Subcutaneous adipose tissue (tissue), 4 donors: Measurements from ENCODE around the gene CCDC142. TPM values are rescaled to one million over a fixed set of nuclear protein-coding genes. Genes with fewer than 3 reads are reported as not detected.

Experiments used
- total RNA-seq, 4 donors: library from RNA; depleted of rRNA; stranded (reverse); fragments of >200 nt; gene quantifications; one replicate each; pipeline ENCODE4 v1.1.0, GENCODE V29; 2016
- TF ChIP-seq, protein P1 (sequence below): fragments of 450-650 bp; IDR thresholded peaks from one replicate; pipeline ENCODE4 v1.5.1; 2016; ENCODE audit warnings: low read depth, mild to moderate bottlenecking, control low read depth, antibody characterized with exemption, moderate library complexity

Gene CCDC142
- total RNA-seq, 4 donors from 2014 or later, result 10.4 to 30.0 (median 16.8) TPM

DNA sequence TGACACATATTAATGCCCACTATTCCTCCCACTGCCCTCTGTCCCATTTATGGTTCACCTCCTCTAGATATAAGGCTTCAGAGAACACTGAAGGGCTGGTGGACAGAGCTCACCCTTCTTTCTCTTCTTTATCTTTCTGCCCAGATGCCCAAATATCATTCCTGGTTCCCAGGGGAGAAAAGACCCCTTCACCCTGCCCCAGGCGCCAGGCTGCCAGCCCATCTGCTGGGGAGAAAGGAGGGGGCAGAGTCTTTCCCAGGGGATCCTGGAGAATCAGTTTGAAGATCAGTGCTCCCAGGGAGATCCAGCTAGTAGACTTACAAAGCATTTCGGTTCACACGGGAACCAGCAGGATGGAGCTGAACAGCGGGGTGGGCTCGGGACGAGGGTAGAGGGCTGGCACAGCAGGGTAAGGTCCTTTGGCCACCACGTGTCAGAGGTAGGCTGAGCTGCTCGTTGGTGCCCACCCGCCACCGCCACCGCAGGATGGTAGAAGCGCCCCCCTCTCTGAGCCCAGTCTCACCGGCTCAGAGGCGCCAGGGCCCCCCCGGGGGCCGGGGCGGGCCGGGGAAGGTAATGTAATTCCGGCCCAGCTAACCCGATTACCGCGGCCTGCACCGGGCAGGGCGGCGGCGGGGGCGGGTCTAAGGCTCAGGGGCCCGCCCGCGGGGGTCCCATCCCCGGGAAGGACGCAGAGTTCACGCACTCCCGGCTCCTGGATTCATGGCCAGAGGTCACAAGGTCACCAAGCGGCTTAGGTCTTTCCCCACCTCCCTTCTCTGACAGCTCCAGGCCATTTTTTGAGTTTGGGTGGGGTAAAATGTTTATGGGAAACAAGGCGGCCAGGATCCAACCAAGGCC lies 30.2 kb upstream of the CCDC142 start:
- TF ChIP-seq, protein P1, sequence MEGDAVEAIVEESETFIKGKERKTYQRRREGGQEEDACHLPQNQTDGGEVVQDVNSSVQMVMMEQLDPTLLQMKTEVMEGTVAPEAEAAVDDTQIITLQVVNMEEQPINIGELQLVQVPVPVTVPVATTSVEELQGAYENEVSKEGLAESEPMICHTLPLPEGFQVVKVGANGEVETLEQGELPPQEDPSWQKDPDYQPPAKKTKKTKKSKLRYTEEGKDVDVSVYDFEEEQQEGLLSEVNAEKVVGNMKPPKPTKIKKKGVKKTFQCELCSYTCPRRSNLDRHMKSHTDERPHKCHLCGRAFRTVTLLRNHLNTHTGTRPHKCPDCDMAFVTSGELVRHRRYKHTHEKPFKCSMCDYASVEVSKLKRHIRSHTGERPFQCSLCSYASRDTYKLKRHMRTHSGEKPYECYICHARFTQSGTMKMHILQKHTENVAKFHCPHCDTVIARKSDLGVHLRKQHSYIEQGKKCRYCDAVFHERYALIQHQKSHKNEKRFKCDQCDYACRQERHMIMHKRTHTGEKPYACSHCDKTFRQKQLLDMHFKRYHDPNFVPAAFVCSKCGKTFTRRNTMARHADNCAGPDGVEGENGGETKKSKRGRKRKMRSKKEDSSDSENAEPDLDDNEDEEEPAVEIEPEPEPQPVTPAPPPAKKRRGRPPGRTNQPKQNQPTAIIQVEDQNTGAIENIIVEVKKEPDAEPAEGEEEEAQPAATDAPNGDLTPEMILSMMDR, result no peak

DNA sequence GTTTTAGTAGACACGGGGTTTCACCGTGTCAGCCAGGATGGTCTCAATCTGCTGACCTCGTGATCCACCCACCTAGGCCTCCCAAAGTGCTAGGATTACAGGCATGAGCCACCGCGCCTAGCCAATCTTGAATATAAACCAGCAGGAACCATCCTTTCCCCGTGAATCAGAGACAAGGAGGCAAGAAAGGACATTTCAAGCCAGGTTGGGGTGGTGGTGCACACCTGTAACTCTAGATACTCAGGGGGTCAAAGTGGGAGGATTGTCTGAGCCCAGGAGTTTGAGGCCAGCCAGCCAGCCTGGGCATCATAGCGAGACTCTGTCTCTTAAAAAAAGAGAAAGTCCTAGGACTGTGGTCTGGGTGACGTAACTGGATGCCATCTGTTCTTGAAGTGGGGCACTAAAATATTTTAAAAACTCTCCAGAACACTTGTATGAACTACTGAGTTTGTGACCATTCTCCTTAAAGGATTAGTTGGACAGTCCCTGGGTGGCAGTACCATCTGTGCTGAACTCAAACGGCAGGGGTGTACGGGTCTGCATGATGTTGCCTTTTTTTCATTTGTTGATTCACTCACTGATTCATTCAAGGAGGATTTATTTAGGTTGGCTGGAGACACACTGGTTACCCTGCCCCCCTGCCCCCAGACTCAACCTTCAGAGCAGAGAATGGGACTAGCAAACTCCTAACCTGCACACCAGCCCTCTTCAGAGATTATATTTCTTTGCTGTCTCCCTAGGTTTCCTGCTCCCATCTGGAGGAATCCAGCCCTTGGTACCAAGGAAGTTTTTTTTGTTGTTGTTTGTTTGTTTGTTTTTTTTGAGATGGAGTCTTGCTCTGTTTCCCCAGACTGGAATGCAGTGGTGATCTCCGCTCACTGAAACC lies 28.5 kb upstream of the CCDC142 start:
- TF ChIP-seq, protein P1, result no peak

DNA sequence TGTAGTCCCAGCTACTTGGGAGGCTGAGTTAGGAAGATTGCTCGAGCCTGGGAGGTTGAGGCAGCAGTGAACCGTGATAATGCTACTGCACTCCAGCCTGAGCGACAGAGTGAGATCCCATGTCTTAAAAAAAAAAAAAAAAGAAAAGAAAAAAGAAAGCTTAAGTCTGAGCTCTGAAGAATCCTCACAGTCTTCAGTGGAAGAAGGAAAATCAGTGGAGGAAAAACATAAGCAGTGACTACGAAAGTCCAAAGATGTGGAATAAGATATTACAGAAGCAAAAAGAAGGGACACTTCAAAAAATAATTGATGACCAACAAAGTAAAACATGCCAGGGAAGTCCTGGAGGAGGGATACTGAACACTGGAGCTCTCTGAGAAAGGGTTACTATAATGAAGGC lies 27.5 kb upstream of the CCDC142 start:
- TF ChIP-seq, protein P1, result no peak

DNA sequence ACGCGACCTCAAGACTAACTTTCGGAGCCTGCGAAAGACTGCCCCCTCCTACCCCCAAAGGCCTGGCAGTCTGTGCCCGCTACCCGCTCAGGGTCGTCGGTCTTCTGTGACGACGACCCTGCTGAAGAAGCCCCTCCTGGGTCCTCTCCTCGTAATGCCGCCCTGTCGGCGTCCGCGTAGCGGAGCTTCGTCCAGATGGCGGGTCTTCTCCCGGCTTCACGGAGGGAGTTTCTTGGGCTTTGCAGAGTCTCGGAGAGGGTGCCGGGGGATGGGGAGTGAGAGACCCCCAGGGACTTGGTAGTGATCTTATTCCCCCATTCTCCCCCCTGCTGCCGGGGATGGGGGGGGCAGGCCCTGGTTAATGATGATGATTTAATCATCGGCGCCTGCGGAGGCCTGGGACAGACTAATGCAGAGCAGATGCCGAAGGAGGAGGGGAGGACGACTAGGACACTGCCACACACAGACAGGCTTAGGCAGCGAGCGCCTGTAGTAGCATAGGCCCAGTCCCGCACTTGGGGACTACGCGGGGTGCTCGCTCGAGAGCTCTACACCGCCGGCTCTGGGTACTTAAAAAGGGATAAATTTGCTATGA lies 25.2 kb upstream of the CCDC142 start:
- TF ChIP-seq, protein P1, result no peak

DNA sequence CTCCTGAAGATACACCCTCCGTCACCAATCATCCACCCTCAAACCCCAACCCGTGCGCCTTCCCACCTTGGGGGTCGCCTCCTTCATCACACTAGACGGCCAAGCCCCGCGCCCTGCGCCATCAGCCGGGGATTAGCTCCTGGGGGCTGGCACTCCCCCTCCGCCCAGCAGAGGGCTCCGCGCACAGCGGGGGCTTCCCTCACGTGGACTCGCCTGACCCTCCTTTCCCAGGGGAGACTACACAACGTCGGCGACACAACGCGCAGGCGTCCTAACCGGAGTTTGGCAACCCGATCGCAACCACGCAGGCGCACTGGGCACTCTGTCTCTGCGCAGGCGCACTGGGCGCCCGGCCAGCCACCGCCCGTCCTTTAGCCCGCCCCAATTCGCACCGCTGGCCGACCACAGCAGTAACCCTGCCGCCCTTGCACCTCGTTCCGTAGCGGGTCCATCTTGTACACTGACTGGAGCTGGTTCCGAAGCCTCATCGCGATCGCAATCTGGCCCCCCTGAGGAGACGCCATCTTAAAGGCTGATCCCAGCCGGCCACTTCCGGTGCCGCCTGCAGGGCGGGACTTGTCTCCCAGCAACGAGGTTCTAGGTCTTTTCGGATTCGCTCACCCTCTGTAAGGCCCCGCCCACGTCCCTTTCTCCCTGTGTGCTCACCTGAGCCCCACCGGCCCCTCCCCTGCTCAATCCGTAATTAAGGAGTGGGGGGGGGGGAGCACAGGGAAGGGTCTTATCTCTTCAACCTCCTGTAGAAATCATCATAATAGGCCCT lies 24.5 kb upstream of the CCDC142 start, which contains the start of gene PCGF1:
PCGF1 (minus strand) TSS at position 551 of the 781 bp plus-strand sequence; CDS start at position 524, 27 bp downstream.
- TF ChIP-seq, protein P1, result no peak

DNA sequence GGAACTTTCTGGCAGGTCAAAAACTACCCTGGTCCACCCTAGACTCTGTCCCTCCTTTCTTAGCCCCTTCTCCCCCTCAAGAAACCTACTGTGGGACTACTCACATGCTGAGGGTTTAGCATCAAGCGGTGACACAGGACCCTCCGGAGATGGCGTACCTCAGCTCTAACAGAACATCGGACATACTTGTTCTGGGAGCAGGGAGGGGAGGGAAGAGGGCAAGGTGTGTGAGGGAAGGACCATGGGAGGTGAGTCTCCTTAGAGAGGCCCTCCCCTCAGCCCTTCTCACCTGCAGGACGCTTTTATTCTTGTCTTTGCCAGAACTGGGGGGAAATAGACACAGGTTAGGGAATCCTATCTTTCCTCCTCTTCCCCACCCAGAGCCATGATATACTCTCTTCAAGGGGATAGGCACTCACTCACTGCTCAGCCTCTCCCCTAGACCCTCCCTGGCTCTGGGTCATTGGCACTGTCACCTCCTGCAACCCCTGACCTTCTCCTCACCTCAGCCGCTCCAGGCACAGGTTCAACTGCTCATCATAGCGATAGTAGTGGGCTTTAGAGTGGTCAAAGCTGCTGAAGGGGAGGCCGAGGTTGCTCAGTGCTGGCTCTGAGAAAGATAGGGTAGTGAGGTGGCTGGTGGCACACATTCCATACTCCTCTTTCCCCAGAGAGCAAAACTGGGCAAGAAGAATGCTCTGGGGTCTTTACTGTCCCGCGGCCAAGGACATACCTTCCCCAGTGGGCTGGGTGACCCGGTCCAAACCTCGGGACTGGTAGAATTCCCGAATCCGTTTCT lies 22.8 kb upstream of the CCDC142 start:
- TF ChIP-seq, protein P1, result no peak
